OCI-LY7 (cell line): ENCODE results near the gene PLD1. TPM values are rescaled to one million over a fixed set of nuclear protein-coding genes. Genes with fewer than 3 reads are reported as not detected.

Experiments
- BruUV-seq: library from RNA; stranded (reverse); fragments of 400-500 nt; replicated peaks from 2 replicates; lab custom pipeline; 2021; lab: Mats Ljungman, UMichigan
- CTCF ChIA-PET: fragments of 300-600 bp; sonication (Branson Sonifier 250); formaldehyde crosslinking; loops from one replicate; lab custom pipeline; 2022; ENCODE audit warnings: antibody characterized with exemption; ENCODE audit not compliant: unreplicated experiment; lab: Charles Lee
- POLR2A ChIA-PET: fragments of 300-600 bp; sonication (Branson Sonifier 250); formaldehyde crosslinking; loops from one replicate; lab custom pipeline; 2022; ENCODE audit warnings: antibody characterized with exemption; lab: Charles Lee
- DNase-seq: peaks from one replicate; pipeline ENCODE4 v3.0.0-alpha.2; 2015; ENCODE audit warnings: low spot score
- H2AFZ ChIP-seq: fragments of 200-600 bp; sonication (generic), shearing (Covaris generic); 2 replicates; pipeline ENCODE4 v1.6.1; 2014; ENCODE audit warnings: mild to moderate bottlenecking, antibody characterized with exemption, low read length, moderate library complexity
- H3K27ac ChIP-seq: fragments of 200-600 bp; sonication (generic); 2 replicates; pipeline ENCODE4 v1.5.1; 2014; ENCODE audit warnings: mixed run types, low read depth, mild to moderate bottlenecking, moderate library complexity, low read length, inconsistent platforms; ENCODE audit not compliant: poor library complexity, severe bottlenecking
- H3K36me3 ChIP-seq: fragments of 200-600 bp; sonication (generic); 2 replicates; pipeline ENCODE4 v1.6.1; 2014; ENCODE audit warnings: mild to moderate bottlenecking, antibody characterized with exemption, low read length, moderate library complexity, mixed read lengths; ENCODE audit not compliant: insufficient read depth
- H3K4me1 ChIP-seq: fragments of 200-600 bp; sonication (generic); 2 replicates; pipeline ENCODE4 v1.5.1; 2014; ENCODE audit warnings: mild to moderate bottlenecking, low read length; ENCODE audit not compliant: insufficient read depth, poor library complexity, severe bottlenecking
- H3K4me2 ChIP-seq: fragments of 200-600 bp; sonication (generic); 2 replicates; pipeline ENCODE4 v1.6.1; 2014; ENCODE audit warnings: mild to moderate bottlenecking, low read length
- H3K4me3 ChIP-seq: fragments of 200-600 bp; sonication (generic); 2 replicates; pipeline ENCODE4 v1.5.1; 2014; ENCODE audit warnings: mild to moderate bottlenecking, low read depth, low read length; ENCODE audit not compliant: poor library complexity, severe bottlenecking
- H3K79me2 ChIP-seq: fragments of 200-600 bp; sonication (generic); 2 replicates; pipeline ENCODE4 v1.6.1; 2016; ENCODE audit warnings: low read depth, mild to moderate bottlenecking, low read length, moderate library complexity, mixed read lengths; ENCODE audit not compliant: insufficient read depth
- H3K9me2 ChIP-seq: fragments of 200-600 bp; sonication (generic); 2 replicates; pipeline ENCODE4 v1.6.1; 2016; ENCODE audit warnings: mild to moderate bottlenecking, low read length, mixed read lengths; ENCODE audit not compliant: insufficient read depth
- H3K9me3 ChIP-seq: fragments of 200-600 bp; sonication (generic); 2 replicates; pipeline ENCODE4 v1.6.1; 2014; ENCODE audit warnings: mild to moderate bottlenecking, mixed run types, low read length, mixed read lengths
- H4K20me1 ChIP-seq: fragments of 200-600 bp; sonication (generic); 2 replicates; pipeline ENCODE4 v1.6.1; 2014; ENCODE audit warnings: mild to moderate bottlenecking, antibody characterized with exemption, low read length, moderate library complexity, mixed read lengths; ENCODE audit not compliant: insufficient read depth
- CTCF ChIP-seq: fragments of 200-600 bp; sonication (generic); conservative IDR thresholded peaks from 2 replicates; pipeline ENCODE4 v1.5.1; 2014; ENCODE audit warnings: mild to moderate bottlenecking, antibody characterized with exemption, low read length, moderate library complexity, mixed read lengths
- EZH2phosphoT487 ChIP-seq: fragments of 200-600 bp; sonication (generic); IDR thresholded peaks from 2 replicates; pipeline ENCODE4 v1.6.1; 2018; ENCODE audit warnings: low read depth, borderline replicate concordance, mild to moderate bottlenecking, mixed run types, antibody characterized with exemption, low read length, moderate library complexity, mixed read lengths
- intact Hi-C: fragments of 100-400 bp; cut with micrococcal nuclease; formaldehyde crosslinking; loops from one replicate; pipeline ENCODE4 v1.10.0; 2022; ENCODE audit not compliant: unreplicated experiment
- total RNA-seq, 2 experiments: library from RNA; depleted of rRNA in 1 of 2; stranded (reverse); fragments of >200 nt in 1 of 2; shearing (Covaris generic) in 1 of 2; gene quantifications; 2 replicates each; pipeline ENCODE4 v1.2.3, GENCODE V29; 2014 to 2022

Gene PLD1
- total RNA-seq, 2 experiments from 2014 or later, result not detected

GRCh38 chr3:171615686-171616085 is 194.6 kb downstream of the PLD1 start:
- Histone ChIP-seq H3K4me2 (no peak overlapping the region), H2AFZ (no peak overlapping the region), H3K9me3 (no peaks in the 10 kb centered on the region), H3K4me3 (no peak overlapping the region), H3K79me2 (no peaks in the 10 kb centered on the region), H3K36me3 (no peaks in the 10 kb centered on the region), H3K27ac (no peak overlapping the region), H3K4me1 (no peaks in the 10 kb centered on the region), H3K9me2 (no peaks in the 10 kb centered on the region), H4K20me1 (no peaks in the 10 kb centered on the region)
- POLR2A ChIA-PET, result interaction anchor here (1.4 kb wide), 1 partner anchor 9 kb away, joined by 3 read pairs; no protein-coding TSS in a partner anchor
- CTCF ChIA-PET, result no interaction called here
- no peak for DNase-seq
- no TSS peak for BruUV-seq
- intact Hi-C loops, result no loop called here
- TF ChIP-seq EZH2phosphoT487 (no peak), CTCF (no peak)

GRCh38 chr3:171615281-171615680 is 195.0 kb downstream of the PLD1 start:
- Histone ChIP-seq H4K20me1 (no peaks in the 10 kb centered on the region), H3K36me3 (no peaks in the 10 kb centered on the region), H3K9me3 (no peaks in the 10 kb centered on the region), H3K4me3 (no peak overlapping the region), H3K79me2 (no peaks in the 10 kb centered on the region), H3K4me2 (no peak overlapping the region), H3K9me2 (no peaks in the 10 kb centered on the region), H3K27ac (no peak overlapping the region), H2AFZ (no peak overlapping the region), H3K4me1 (no peaks in the 10 kb centered on the region)
- no peak for TF ChIP-seq EZH2phosphoT487
- no peak for TF ChIP-seq CTCF
- intact Hi-C loops, result no loop called here
- BruUV-seq, result no TSS peak
- DNase-seq, result no peak
- CTCF ChIA-PET, result no interaction called here
- POLR2A ChIA-PET, result no interaction called here

- H3K4me3 ChIP-seq, result no peak overlapping the region
- no peak for DNase-seq
- intact Hi-C loops, result no loop called here
- H3K4me1 ChIP-seq, result no peaks in the 10 kb centered on the region
- no peak overlapping the region; the same call in 1 of the 2 replicates for H2AFZ ChIP-seq
- H3K9me2 ChIP-seq, result no peaks in the 10 kb centered on the region
- TF ChIP-seq EZH2phosphoT487 (no peak), CTCF (peak; percentile 69)
- no peak overlapping the region for H3K4me2 ChIP-seq
- POLR2A ChIA-PET, result interaction anchor here (0.5 kb wide), 1 partner anchor 723 kb away, joined by 3 read pairs; no protein-coding TSS in a partner anchor
- CTCF ChIA-PET, result no interaction called here
- no peaks in the 10 kb centered on the region for H3K9me3 ChIP-seq
- no TSS peak for BruUV-seq
- no peaks in the 10 kb centered on the region for H3K79me2 ChIP-seq
- H3K27ac ChIP-seq, result no peak overlapping the region
- no peaks in the 10 kb centered on the region for H3K36me3 ChIP-seq
- no peaks in the 10 kb centered on the region for H4K20me1 ChIP-seq
Measured at GRCh38 chr3:171614318-171614921, 195.9 kb downstream of the PLD1 start.
